PC-3 (cell line): Measurements from ENCODE around the gene MYO7A. TPM values are rescaled to one million over a fixed set of nuclear protein-coding genes. Genes with fewer than 3 reads are reported as not detected.

Experiments
- ATAC-seq: fragments of 200-7000 bp; cut with Tn5 transposase; 2 replicates; pipeline ENCODE4 v1.9.1; 2020; ENCODE audit warnings: mild to moderate bottlenecking, moderate library complexity
- BruUV-seq: library from RNA; stranded (reverse); fragments of 400-500 nt; replicated peaks from 2 replicates; lab custom pipeline; 2021; lab: Mats Ljungman, UMichigan
- CTCF ChIA-PET: fragments of 300-600 bp; sonication (Branson Sonifier 250); formaldehyde crosslinking; loops from one replicate; lab custom pipeline; 2022; ENCODE audit warnings: antibody characterized with exemption; lab: Charles Lee
- POLR2A ChIA-PET: fragments of 300-600 bp; sonication (Branson Sonifier 250); formaldehyde crosslinking; loops from one replicate; lab custom pipeline; 2022; ENCODE audit warnings: antibody characterized with exemption; ENCODE audit not compliant: unreplicated experiment; lab: Charles Lee
- DNase-seq: peaks from one replicate; pipeline ENCODE4 v3.0.0-alpha.2; 2015
- H2AFZ ChIP-seq: fragments of 300-600 bp; sonication (generic); 2 replicates; pipeline ENCODE4 v1.6.0; 2016; ENCODE audit warnings: antibody characterized with exemption, low read length
- H3F3A ChIP-seq: fragments of 300-600 bp; sonication (generic); one replicate; pipeline ENCODE4 v1.6.0; 2017; ENCODE audit warnings: antibody characterized with exemption, low read length, control low read depth, mild to moderate bottlenecking; ENCODE audit not compliant: unreplicated experiment
- H3K27ac ChIP-seq: fragments of 300-600 bp; sonication (generic); 2 replicates; pipeline ENCODE4 v1.5.1; 2016; ENCODE audit warnings: mild to moderate bottlenecking, low read length
- H3K27me3 ChIP-seq: fragments of 300-600 bp; sonication (generic); 2 replicates; pipeline ENCODE4 v1.6.1; 2016; ENCODE audit warnings: low read length, mixed read lengths
- H3K36me3 ChIP-seq: fragments of 300-600 bp; sonication (generic); 2 replicates; pipeline ENCODE4 v1.6.1; 2016; ENCODE audit warnings: low read depth, mixed run types, low read length, mixed read lengths
- H3K4me1 ChIP-seq: fragments of 300-600 bp; sonication (generic); 2 replicates; pipeline ENCODE4 v1.5.1; 2016; ENCODE audit warnings: low read length; ENCODE audit not compliant: insufficient read depth
- H3K4me2 ChIP-seq: fragments of 300-600 bp; sonication (generic); 2 replicates; pipeline ENCODE4 v1.6.0; 2016; ENCODE audit warnings: low read length
- H3K4me3 ChIP-seq: fragments of 300-600 bp; sonication (generic); 2 replicates; pipeline ENCODE4 v1.5.1; 2016; ENCODE audit warnings: mild to moderate bottlenecking, low read length, mixed read lengths
- H3K79me2 ChIP-seq: fragments of 300-600 bp; sonication (generic); 2 replicates; pipeline ENCODE4 v1.6.1; 2017; ENCODE audit warnings: low read length, mixed read lengths
- H3K9ac ChIP-seq: fragments of 300-600 bp; sonication (generic); 2 replicates; pipeline ENCODE4 v1.6.0; 2016; ENCODE audit warnings: mild to moderate bottlenecking, low read length
- H3K9me2 ChIP-seq: fragments of 300-600 bp; sonication (generic); replicated peaks from 2 replicates; pipeline ENCODE4 v1.6.1; 2016; ENCODE audit warnings: mixed run types, low read length, mixed read lengths
- H3K9me3 ChIP-seq: fragments of 300-600 bp; sonication (generic); 2 replicates; pipeline ENCODE4 v1.6.1; 2016; ENCODE audit warnings: low read length, mixed read lengths
- H4K20me1 ChIP-seq: fragments of 300-600 bp; sonication (generic); 2 replicates; pipeline ENCODE4 v1.6.1; 2016; ENCODE audit warnings: low read length, mixed read lengths
- EZH2 ChIP-seq: fragments of 300-600 bp; sonication (generic); IDR thresholded peaks from one replicate; pipeline ENCODE4 v1.6.1; 2017; ENCODE audit warnings: antibody characterized with exemption, mild to moderate bottlenecking, low read length; ENCODE audit not compliant: unreplicated experiment
- EZH2phosphoT487 ChIP-seq: fragments of 300-600 bp; sonication (generic); IDR thresholded peaks from 2 replicates; pipeline ENCODE4 v1.6.1; 2018; ENCODE audit warnings: mild to moderate bottlenecking, antibody characterized with exemption, low read length, borderline replicate concordance
- intact Hi-C: fragments of 100-400 bp; cut with micrococcal nuclease; formaldehyde crosslinking; loops from 2 replicates; pipeline ENCODE4 v1.9.0; 2023
- total RNA-seq: library from RNA; depleted of rRNA; stranded (reverse); fragments of >200 nt; gene quantifications from 2 replicates; pipeline ENCODE4 v1.2.3, GENCODE V29; 2014
- TF ChIP-seq, protein P1 (sequence below): fragments of 300-600 bp; sonication (generic); conservative IDR thresholded peaks from 2 replicates; pipeline ENCODE4 v1.5.1; 2017; ENCODE audit warnings: antibody characterized with exemption, low read depth, mild to moderate bottlenecking, low read length

Gene MYO7A
- total RNA-seq, 1 experiment from 2014 or later: 0.66 TPM

DNA sequence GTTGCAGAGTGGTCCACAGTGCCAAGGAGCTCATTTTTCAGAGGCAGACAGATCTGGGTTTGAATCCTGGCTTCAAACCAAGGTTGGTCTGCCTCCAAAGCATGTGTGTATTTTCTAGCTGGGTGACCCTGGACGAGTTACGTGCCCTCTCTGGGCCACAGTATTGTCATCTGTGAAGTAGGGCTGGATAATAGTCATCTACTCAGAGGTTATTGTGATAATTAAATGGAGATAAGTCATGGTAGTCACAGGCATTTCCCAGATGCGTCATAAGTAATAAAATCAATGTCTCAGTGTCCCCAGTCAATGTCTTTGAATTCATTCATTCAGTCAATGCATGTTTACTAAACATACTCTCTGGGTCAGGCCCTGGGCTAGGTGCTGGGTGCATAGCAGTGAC, 16.8 kb upstream of the MYO7A start:
- BruUV-seq: no TSS peak
- ChIA-PET POLR2A (no interaction called here), CTCF (interaction anchor here (0.6 kb wide), 1 partner anchor 65 kb away, joined by 3 read pairs; no protein-coding TSS in a partner anchor)
- Histone ChIP-seq H3K4me3 (no peak overlapping the region), H3K4me2 (peak overlapping the region; percentile 13; the same call in 1 of the 2 replicates), H3K9me2 (no peaks in the 10 kb centered on the region), H3K9me3 (no peaks in the 10 kb centered on the region), H3K79me2 (no peaks in the 10 kb centered on the region), H3K27me3 (no peaks in the 10 kb centered on the region), H3K4me1 (peaks cover 54% of the 10 kb centered on the region), H3F3A (no peaks in the 10 kb centered on the region), H3K36me3 (no peaks in the 10 kb centered on the region), H3K27ac (peak overlapping the region; percentile 69), H3K9ac (no peak overlapping the region; the same call in 1 of the 2 replicates), H2AFZ (no peak overlapping the region), H4K20me1 (no peaks in the 10 kb centered on the region)
- DNase-seq (peak; percentile 78), ATAC-seq (peak; percentile 16; the same call in 1 of the 2 replicates)
- TF ChIP-seq, protein P1, sequence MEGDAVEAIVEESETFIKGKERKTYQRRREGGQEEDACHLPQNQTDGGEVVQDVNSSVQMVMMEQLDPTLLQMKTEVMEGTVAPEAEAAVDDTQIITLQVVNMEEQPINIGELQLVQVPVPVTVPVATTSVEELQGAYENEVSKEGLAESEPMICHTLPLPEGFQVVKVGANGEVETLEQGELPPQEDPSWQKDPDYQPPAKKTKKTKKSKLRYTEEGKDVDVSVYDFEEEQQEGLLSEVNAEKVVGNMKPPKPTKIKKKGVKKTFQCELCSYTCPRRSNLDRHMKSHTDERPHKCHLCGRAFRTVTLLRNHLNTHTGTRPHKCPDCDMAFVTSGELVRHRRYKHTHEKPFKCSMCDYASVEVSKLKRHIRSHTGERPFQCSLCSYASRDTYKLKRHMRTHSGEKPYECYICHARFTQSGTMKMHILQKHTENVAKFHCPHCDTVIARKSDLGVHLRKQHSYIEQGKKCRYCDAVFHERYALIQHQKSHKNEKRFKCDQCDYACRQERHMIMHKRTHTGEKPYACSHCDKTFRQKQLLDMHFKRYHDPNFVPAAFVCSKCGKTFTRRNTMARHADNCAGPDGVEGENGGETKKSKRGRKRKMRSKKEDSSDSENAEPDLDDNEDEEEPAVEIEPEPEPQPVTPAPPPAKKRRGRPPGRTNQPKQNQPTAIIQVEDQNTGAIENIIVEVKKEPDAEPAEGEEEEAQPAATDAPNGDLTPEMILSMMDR: no peak
- TF ChIP-seq EZH2phosphoT487: no peak
- TF ChIP-seq EZH2: no peak
- intact Hi-C loops: loop anchor here (10.0 kb wide), 1 partner anchor 306 kb away; no protein-coding TSS in a partner anchor

DNA sequence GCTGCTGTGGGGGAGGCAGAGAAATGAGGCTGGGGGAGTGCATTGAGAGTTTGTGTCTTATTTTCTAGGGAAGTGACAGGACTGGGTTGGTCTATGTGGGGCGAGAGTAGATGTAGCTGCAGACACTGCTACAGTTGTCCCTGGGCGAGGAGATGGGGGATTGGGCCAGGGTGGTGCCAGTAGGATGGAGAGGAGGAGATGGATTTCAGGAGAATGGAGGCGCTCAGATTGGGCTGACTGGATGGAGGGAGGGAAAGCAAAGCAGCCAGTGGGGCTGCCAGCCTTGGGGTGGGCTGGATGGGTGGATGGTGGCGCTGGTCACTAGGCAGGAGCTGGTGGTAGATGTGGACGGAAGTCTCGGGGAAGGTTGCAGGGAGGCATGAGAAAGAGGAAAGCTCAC, 16.1 kb upstream of the MYO7A start:
- Histone ChIP-seq H3K4me1 (peaks cover 47% of the 10 kb centered on the region), H2AFZ (no peak overlapping the region), H3K79me2 (no peaks in the 10 kb centered on the region), H3K27me3 (no peaks in the 10 kb centered on the region), H3F3A (no peaks in the 10 kb centered on the region), H3K4me3 (no peak overlapping the region), H3K9me3 (no peaks in the 10 kb centered on the region), H3K27ac (peak overlapping the region; percentile 67), H3K36me3 (no peaks in the 10 kb centered on the region), H3K9me2 (no peaks in the 10 kb centered on the region), H3K4me2 (no peak overlapping the region), H4K20me1 (no peaks in the 10 kb centered on the region), H3K9ac (no peak overlapping the region)
- ATAC-seq: no peak
- ChIA-PET POLR2A (no interaction called here), CTCF (interaction anchor here (0.6 to 1.1 kb wide), 2 partner anchors 64 to 404 kb away, joined by 3 read pairs; no protein-coding TSS in a partner anchor)
- no peak for DNase-seq
- no peak for TF ChIP-seq EZH2
- TF ChIP-seq EZH2phosphoT487: no peak
- TF ChIP-seq, protein P1: no peak
- BruUV-seq: no TSS peak
- intact Hi-C loops: loop anchor here (10.0 kb wide), 1 partner anchor 307 kb away; no protein-coding TSS in a partner anchor
